K562 (cell line): ENCODE measurements around the gene ANK2. TPM values are rescaled to one million over a fixed set of nuclear protein-coding genes. Genes with fewer than 3 reads are reported as not detected.

Experiments
- ATAC-seq: fragments of 200-7000 bp; cut with Tn5 transposase; 3 replicates; pipeline ENCODE4 v1.9.1; 2020; ENCODE audit warnings: moderate library complexity
- BruUV-seq: library from RNA; stranded (reverse); fragments of 400-500 nt; replicated peaks from 2 replicates; lab custom pipeline; 2021; lab: Mats Ljungman, UMichigan
- CTCF ChIA-PET: fragments of 300-600 bp; formaldehyde crosslinking; extraction: SDS; loops from one replicate; lab custom pipeline; 2021; ENCODE audit warnings: low intra/inter-chr PET ratio; lab: Yijun Ruan, JAX
- POLR2A ChIA-PET: fragments of 300-600, 350-650 bp; sonication (Branson Sonifier 250); formaldehyde crosslinking; extraction: SDS; loops from one replicate; lab custom pipeline; 2021; ENCODE audit warnings: antibody characterized with exemption, inconsistent platforms; lab: Yijun Ruan, JAX
- DNase-seq, 4 experiments: peaks; one replicate each; pipeline versions ENCODE4 v3.0.0 to v3.0.0-alpha.2; 2011 to 2018; ENCODE audit warnings: low spot score in 3 of 4, mixed read lengths in 3 of 4; ENCODE audit errors: extremely low read depth in 1 of 4
- FAIRE-seq: peaks from 2 replicates; lab custom pipeline; 2011; peaks lifted over from hg19 to GRCh38; lab: Jason Lieb, UNC
- H2AFZ ChIP-seq: 2 replicates; pipeline ENCODE4 v1.6.0; 2011; ENCODE audit warnings: low read depth, low read length, control low read depth, inconsistent platforms
- H3K27ac ChIP-seq: fragments of 200-600 bp; 3 replicates; pipeline ENCODE4 v1.8.0; 2011; ENCODE audit warnings: low read depth, mild to moderate bottlenecking, control low read depth, inconsistent platforms, low read length, moderate library complexity, mixed read lengths; ENCODE audit errors: extremely low read depth
- H3K27me3 ChIP-seq, 2 experiments: fragments of 300-600 bp in 1 of 2; 2 replicates in 1 of 2; 3 replicates in 1 of 2; pipeline versions ENCODE4 v1.6.0 to v1.8.0; 2011; ENCODE audit warnings: inconsistent platforms in 2 of 2, low read length in 2 of 2, mild to moderate bottlenecking in 1 of 2, mixed read lengths in 1 of 2, moderate library complexity in 1 of 2; ENCODE audit not compliant: control insufficient read depth in 2 of 2, insufficient read depth in 2 of 2
- H3K36me3 ChIP-seq: fragments of 300-600 bp; 3 replicates; pipeline ENCODE4 v1.8.0; 2011; ENCODE audit warnings: mild to moderate bottlenecking, low read length, inconsistent platforms; ENCODE audit not compliant: control insufficient read depth, insufficient read depth
- H3K4me1 ChIP-seq, 2 experiments: fragments of 200-600 bp in 1 of 2; replicated peaks in 1 of 2; 2 replicates in 1 of 2; 3 replicates in 1 of 2; pipeline versions ENCODE4 v1.5.1 to v1.8.0; 2011; ENCODE audit warnings: inconsistent platforms in 2 of 2, low read length in 2 of 2, mild to moderate bottlenecking in 1 of 2, mixed read lengths in 1 of 2, moderate library complexity in 1 of 2; ENCODE audit not compliant: control insufficient read depth in 2 of 2, insufficient read depth in 2 of 2
- H3K4me2 ChIP-seq: 2 replicates; pipeline ENCODE4 v1.6.1; 2011; ENCODE audit warnings: low read length, control low read depth, inconsistent platforms, mixed read lengths; ENCODE audit not compliant: insufficient read depth
- H3K4me3 ChIP-seq: fragments of 200-600 bp; sonication (generic), shearing (Covaris generic); 2 replicates; pipeline ENCODE4 v1.5.1; 2016; ENCODE audit warnings: control low read depth, inconsistent platforms
- H3K79me2 ChIP-seq: fragments of 200-600 bp; 3 replicates; pipeline ENCODE4 v1.8.0; 2011; ENCODE audit warnings: low read length, inconsistent platforms; ENCODE audit not compliant: control insufficient read depth, insufficient read depth
- H3K9ac ChIP-seq, 2 experiments: 2 replicates each; pipeline versions ENCODE4 v1.6.0 to v1.6.1; 2011; ENCODE audit warnings: low read depth in 2 of 2, low read length in 2 of 2, control low read depth in 1 of 2, inconsistent platforms in 1 of 2, mild to moderate bottlenecking in 1 of 2, mixed read lengths in 1 of 2; ENCODE audit not compliant: insufficient read depth in 1 of 2
- H3K9me1 ChIP-seq: one replicate; pipeline ENCODE4 v1.6.0; 2011; ENCODE audit warnings: inconsistent platforms, mild to moderate bottlenecking, low read length, moderate library complexity; ENCODE audit not compliant: control insufficient read depth, insufficient read depth
- H3K9me3 ChIP-seq: replicated peaks from 2 replicates; pipeline ENCODE4 v1.5.1; 2011; ENCODE audit warnings: low read depth, low read length, inconsistent platforms; ENCODE audit not compliant: control insufficient read depth, insufficient read depth
- H4K20me1 ChIP-seq: replicated peaks from 2 replicates; pipeline ENCODE4 v1.6.1; 2011; ENCODE audit warnings: low read length, inconsistent platforms, mixed read lengths; ENCODE audit not compliant: control insufficient read depth, insufficient read depth
- ELF2 ChIP-seq: fragments of 250-450 bp; sonication (Bioruptor Pico); IDR thresholded peaks from 2 replicates; pipeline ENCODE4 v1.5.0; 2021; ENCODE audit warnings: mild to moderate bottlenecking
- MAFF ChIP-seq: IDR thresholded peaks from 2 replicates; pipeline ENCODE4 v1.6.1; 2012; ENCODE audit warnings: low read length, improper control_type of control experiment
- MAFG ChIP-seq: fragments of 450-650 bp; conservative IDR thresholded peaks from 2 replicates; pipeline ENCODE4 v1.6.1; 2016; ENCODE audit warnings: missing genetic modification characterization, missing compliant biosample characterization
- MAFK ChIP-seq: IDR thresholded peaks from 2 replicates; pipeline ENCODE4 v1.6.1; 2011; ENCODE audit warnings: low read length, improper control_type of control experiment
- POLR2AphosphoS5 ChIP-seq: IDR thresholded peaks from 2 replicates; pipeline ENCODE4 v1.6.1; 2011; ENCODE audit warnings: mild to moderate bottlenecking, low read depth, low read length, moderate library complexity; ENCODE audit not compliant: control insufficient read depth, insufficient read depth
- TOE1 ChIP-seq, 2 experiments: fragments of 450-650 bp in 1 of 2; sonication (generic) in 1 of 2; formaldehyde crosslinking in 1 of 2; IDR thresholded peaks; 2 replicates each; pipeline versions ENCODE4 v1.7.1 to v1.8.0; 2016 to 2022; ENCODE audit warnings: borderline replicate concordance in 2 of 2, mild to moderate bottlenecking in 2 of 2, antibody characterized with exemption in 1 of 2, inconsistent platforms in 1 of 2, low read depth in 1 of 2, missing genetic modification reagents in 1 of 2, moderate library complexity in 1 of 2
- ZNF316 ChIP-seq: fragments of 450-650 bp; IDR thresholded peaks from 2 replicates; pipeline ENCODE4 v1.6.1; 2016
- WGBS: fragments of 100-300 bp; shearing (Covaris generic); methylation state at CpG from one replicate; pipeline ENCODE4 v1.1.6; 2016; ENCODE audit warnings: low coverage, mixed read lengths; ENCODE audit not compliant: insufficient coverage; ENCODE audit errors: missing lambda C conversion rate; 5-methylcytosine and 5-hydroxymethylcytosine counted together
- in situ Hi-C: fragments of 300-500 bp; cut with MboI; formaldehyde crosslinking; loops from 4 replicates; pipeline ENCODE4 v1.15.0; 2018; ENCODE audit warnings: inconsistent platforms, mixed read lengths
- intact Hi-C: fragments of 100-400 bp; cut with micrococcal nuclease; formaldehyde crosslinking; loops from 2 replicates; pipeline ENCODE4 v1.14.2; 2022
- polyA plus RNA-seq, 8 experiments: library from polyadenylated mRNA; depleted of rRNA in 4 of 8; stranded (reverse) in 5 of 8; unstranded in 3 of 8; fragments of >200 nt; fragmentation: Nextera tagmentation in 2 of 8; fragmentation: Illumina TruSeq in 1 of 8; extraction: Ambion mirVana in 2 of 8; extraction: Trizol in 1 of 8; gene quantifications; 2 replicates each; pipeline versions ENCODE4 v1.2.1 to v1.2.3, GENCODE V29; 2011 to 2014; ENCODE audit warnings: inconsistent platforms in 1 of 8, missing spikeins in 1 of 8
- total RNA-seq, 7 experiments: library from RNA; depleted of rRNA in 6 of 7; stranded (reverse); fragments of >200 nt in 6 of 7; fragmentation: Illumina TruSeq in 2 of 7; extraction: Trizol in 2 of 7; gene quantifications; 2 replicates each; pipeline versions ENCODE4 v1.2.1 to v1.2.3, GENCODE V29; 2011 to 2021; ENCODE audit warnings: low replicate concordance in 1 of 7

ANK2 gene
- total and polyA plus RNA-seq, 9 of the 15 experiments (the other 6 are each of a cell fraction or from before 2014, with no cell fraction given), result 0.07 to 0.24 TPM; not detected in 7

DNA sequence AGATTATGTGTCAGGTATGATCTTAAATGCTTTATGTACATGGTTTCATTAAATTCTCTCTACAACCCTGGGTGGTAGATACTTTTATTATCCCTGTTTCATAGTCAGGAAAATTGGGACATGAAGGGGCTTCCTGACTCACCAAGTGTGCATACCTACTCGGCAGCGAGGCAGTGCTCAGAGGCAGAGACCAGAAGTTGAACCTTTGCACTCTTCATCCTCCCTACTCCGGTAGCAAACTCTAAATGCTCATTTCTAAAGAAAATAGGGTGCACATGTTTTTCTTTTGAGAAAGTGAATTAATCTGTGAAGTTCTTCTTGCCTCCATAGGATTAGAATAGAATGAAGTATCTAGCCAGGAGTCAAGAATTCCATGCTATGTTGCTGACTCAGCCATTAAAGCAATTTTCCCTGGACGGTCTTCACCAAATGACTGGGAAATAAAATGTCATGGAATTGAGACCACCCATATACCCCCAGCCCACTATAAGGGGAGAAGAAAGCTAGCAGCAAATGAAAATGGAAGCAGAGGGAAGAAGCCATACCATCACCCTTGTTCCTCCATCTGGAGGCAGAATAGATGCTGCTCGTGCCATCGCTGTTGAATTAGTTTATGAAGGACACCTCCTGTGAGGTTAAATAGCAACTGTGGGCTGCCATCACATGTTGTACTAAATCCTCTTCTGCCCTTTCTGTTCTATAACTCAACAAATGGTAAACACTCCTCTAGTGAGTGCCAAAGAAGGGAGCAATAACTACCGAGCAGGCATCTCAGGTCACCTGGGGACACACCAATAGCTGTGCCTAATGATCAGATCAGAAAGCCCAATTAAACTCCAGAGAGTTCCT lies 356.6 kb downstream of the ANK2 start:
- WGBS, result 0% methylated on average over 7 of the region's 7 CpGs
- ATAC-seq (no peak), FAIRE-seq (no peak), DNase-seq (no peak)
- Histone ChIP-seq H3K4me3 (no peak overlapping the region), H4K20me1 (no peaks in the 10 kb centered on the region), H3K9ac (no peak overlapping the region), H3K36me3 (no peaks in the 10 kb centered on the region), H3K79me2 (no peaks in the 10 kb centered on the region), H2AFZ (no peak overlapping the region), H3K27me3 (no peaks in the 10 kb centered on the region), H3K4me2 (no peak overlapping the region), H3K4me1 (no peaks in the 10 kb centered on the region), H3K9me3 (no peaks in the 10 kb centered on the region), H3K27ac (no peak overlapping the region), H3K9me1 (no peaks in the 10 kb centered on the region)
- in situ Hi-C loops (loop anchor here (25.0 kb wide), 1 partner anchor 981 kb away; no protein-coding TSS in a partner anchor), intact Hi-C loops (no loop called here)
- CTCF ChIA-PET, result no interaction called here
- POLR2A ChIA-PET, result no interaction called here
- no TSS peak for BruUV-seq
- no peak for TF ChIP-seq TOE1 (IDR thresholded peaks at IDR 0.05; ENCODE audit: borderline replicate concordance)
- TF ChIP-seq TOE1 (CRISPR knock-in tag; IDR thresholded peaks at IDR 0.05; ENCODE audit: borderline replicate concordance, low read depth), result no peak
- peak; percentile 55; the same call in 1 of the 2 replicates for TF ChIP-seq ZNF316
- TF ChIP-seq MAFG (tag), result peak; percentile 29; the same call in 1 of the 2 replicates
- peak; percentile 39 for TF ChIP-seq MAFF
- TF ChIP-seq ELF2 (CRISPR knock-in tag), result no peak
- peak; percentile 36; the same call in 1 of the 2 replicates for TF ChIP-seq MAFK
- no peak for TF ChIP-seq POLR2AphosphoS5
